Heart right ventricle (tissue), 16 donors: ENCODE results near the gene TSHB. TPM values are rescaled to one million over a fixed set of nuclear protein-coding genes. Genes with fewer than 3 reads are reported as not detected.

ENCODE experiments used
- ATAC-seq, 8 donors: fragments of 200-7000 bp; cut with Tn5 transposase; one replicate each; pipeline ENCODE4 v1.9.1; 2020; ENCODE audit warnings: mild to moderate bottlenecking in 8 of 8, moderate library complexity in 8 of 8, moderate number of reproducible peaks in 1 of 8
- DNase-seq, 2 donors: peaks; one replicate each; pipeline ENCODE4 v3.0.0-alpha.2; 2020
- H3K27ac ChIP-seq, 10 donors: fragments of 200-600 bp; sonication (generic) in 2 of 10; one replicate each; pipeline versions ENCODE4 v1.5.0 to v1.8.0; 2020 to 2022; ENCODE audit warnings: mild to moderate bottlenecking in 3 of 10
- H3K27me3 ChIP-seq, 7 donors: fragments of 200-600 bp; one replicate each; pipeline ENCODE4 v1.8.0; 2021 to 2022; ENCODE audit warnings: mild to moderate bottlenecking in 2 of 7
- H3K36me3 ChIP-seq, 9 donors: fragments of 200-600 bp; sonication (generic) in 1 of 9; one replicate each; pipeline versions ENCODE4 v1.5.0 to v1.8.0; 2020 to 2022; ENCODE audit warnings: mild to moderate bottlenecking in 2 of 9
- H3K4me1 ChIP-seq, 9 donors: fragments of 200-600 bp; sonication (generic) in 1 of 9; one replicate each; pipeline versions ENCODE4 v1.5.0 to v1.8.0; 2020 to 2022; ENCODE audit warnings: mild to moderate bottlenecking in 4 of 9
- H3K4me3 ChIP-seq, 10 donors: fragments of 200-600 bp; sonication (generic) in 2 of 10; one replicate each; pipeline versions ENCODE4 v1.5.0 to v1.8.0; 2020 to 2022; ENCODE audit warnings: mild to moderate bottlenecking in 7 of 10, moderate library complexity in 2 of 10
- H3K9me3 ChIP-seq, 11 donors: fragments of 200-600 bp in 10 of 11; sonication (generic) in 2 of 11; one replicate each; pipeline versions ENCODE4 v1.5.0 to v1.8.0; 2013 to 2022; ENCODE audit warnings: mild to moderate bottlenecking in 2 of 11, control low read depth in 1 of 11, moderate library complexity in 1 of 11
- CTCF ChIP-seq, 9 donors: fragments of 200-600 bp; sonication (generic) in 2 of 9; IDR thresholded peaks; one replicate each; pipeline versions ENCODE4 v1.5.0 to v1.8.0; 2021 to 2022; ENCODE audit warnings: antibody characterized with exemption in 9 of 9, mild to moderate bottlenecking in 5 of 9, moderate library complexity in 1 of 9
- WGBS, 2 donors: extraction: QIAGEN DNeasy Blood & Tissue Kit; methylation state at CpG; one replicate each; pipeline ENCODE4 v1.1.7; 2013; ENCODE audit warnings: inconsistent platforms in 1 of 2; 5-methylcytosine and 5-hydroxymethylcytosine counted together
- intact Hi-C, 10 donors: fragments of 100-400 bp; cut with DNase I; formaldehyde crosslinking; loops; one replicate each; pipeline versions ENCODE4 v1.11.1 to v1.14.2; 2022
- polyA plus RNA-seq, 2 donors: library from polyadenylated mRNA; stranded (reverse); fragments of 200-250 nt; gene quantifications; one replicate each; pipeline ENCODE4 v1.2.3, GENCODE V29; 2013
- total RNA-seq, 10 donors: library from RNA; stranded (reverse); fragmentation: NEBNext Ultra II Directional in 3 of 10; extraction: Animal tissue kit (Norgen Biotek cat#: 25700) in 3 of 10; gene quantifications; one replicate each; pipeline versions ENCODE4 v1.2.1 to v1.2.4, GENCODE V29; 2021 to 2023
- donor health status: Arrhythmogenic right ventricular cardiomyopathy.
- donor health status: ischemic (EF 13 %, LVEDD 7.1; RV severe dilation, severe dysfunction).
- donor health status: healthy with polysubstance abuse.
- donor health status: DM: no; HTN: yes; CAD: no.
- donor health status: DM: no; HTN: no; CAD: no.
- donor health status: ischemic (EF 25% LVEDD 6.9; RV normal size, moderate dysfunction).
- donor health status: ischemic (EF 25% LVEDD 5.7; RV mildly dilated, moderate dysfunction).
- donor health status: healthy.
- donor health status: DM: yes; HTN: yes; CAD: no.
- donor health status: Ischemic cardiomyopathy.
- donor health status: ischemic (EF 35%, LVEDD 5.7; RV mildly dilated, moderate dysfunction).
- donor health status: nonischemic (EF 11% LVEDD 7.7; RV severe dilation, severe dysfunction).
- donor health status: DM: yes; HTN: yes; CAD: no.
- donor health status: PGD.
- donor health status: ischemic (EF 29% LVEDD 5.4; RV normal size, mild dysfunction).
- donor health status: nonischemic (EF 23%, LVEDD 6.1; RV moderate dilation, normal function).

Gene TSHB
- total and polyA plus RNA-seq, 12 donors, result not detected

DNA sequence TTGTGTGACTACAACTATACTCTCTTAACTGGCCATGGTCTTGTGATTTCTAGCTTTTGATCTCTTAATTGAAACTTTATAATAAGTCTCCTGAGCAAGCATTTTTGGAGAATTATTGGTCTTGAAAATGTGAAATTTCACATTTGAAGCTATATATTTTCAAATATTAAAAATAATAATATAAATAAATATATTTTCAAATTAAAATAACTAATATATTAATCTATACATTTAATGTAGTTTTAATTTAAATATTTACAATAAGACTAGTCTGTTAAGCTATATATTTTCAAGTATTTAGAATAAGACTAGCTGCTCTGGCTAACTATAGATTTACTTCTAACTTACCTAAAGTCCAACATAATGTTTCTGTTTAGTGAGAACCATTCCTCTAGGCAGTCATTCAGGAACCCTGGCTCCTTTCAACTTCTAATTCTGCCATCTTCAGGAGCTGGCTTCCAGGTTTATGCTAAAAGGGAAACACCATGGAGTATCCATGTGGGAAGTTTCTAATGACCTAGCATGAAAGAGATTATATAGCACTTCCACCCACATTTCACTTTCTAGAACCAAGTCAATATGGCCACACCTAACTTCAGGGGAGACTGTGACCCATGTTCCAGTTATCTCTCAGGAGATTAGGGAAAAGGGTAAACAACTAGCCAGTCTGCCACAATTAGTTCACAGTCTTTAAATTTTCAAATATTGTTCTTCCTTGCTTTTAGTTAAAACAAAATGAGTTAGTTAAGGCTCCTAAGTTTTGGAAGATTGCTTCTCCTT lies 31.9 kb upstream of the TSHB start:
- intact Hi-C loops, result no loop called here
- Histone ChIP-seq H3K9me3 (no peaks in the 10 kb centered on the region), H3K27ac (no peak overlapping the region), H3K27me3 (peaks cover 0 to 7% (median 0%) of the 10 kb centered on the region in 7 donors), H3K4me3 (no peak overlapping the region), H3K36me3 (no peaks in the 10 kb centered on the region), H3K4me1 (no peaks in the 10 kb centered on the region)
- DNase-seq (no peak), ATAC-seq (no peak)
- TF ChIP-seq CTCF (IDR thresholded peaks at IDR 0.05), result no peak

DNA sequence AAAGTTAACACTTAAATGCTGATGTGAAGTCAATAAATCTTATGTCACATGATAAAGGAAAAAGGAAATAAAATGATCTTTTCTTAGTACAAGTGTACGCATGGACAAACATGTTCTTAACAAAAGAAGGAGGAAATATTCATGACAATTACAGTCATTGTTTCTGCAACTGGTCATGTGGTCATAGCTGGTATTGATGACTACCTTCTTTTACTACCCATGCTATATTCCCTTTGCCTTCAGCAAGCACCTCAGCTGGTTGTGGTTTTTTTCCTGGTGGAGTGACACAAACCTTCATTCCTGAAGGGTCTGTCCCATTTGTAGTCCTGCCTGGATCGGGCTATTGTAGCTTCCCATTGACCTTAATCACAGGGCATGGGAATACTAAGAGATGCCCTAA lies 23.4 kb upstream of the TSHB start:
- WGBS, 2 donors, result 83 to 85% methylated on average over 2 of the region's 2 CpGs
- no peak for ATAC-seq
- intact Hi-C loops, result no loop called here

DNA sequence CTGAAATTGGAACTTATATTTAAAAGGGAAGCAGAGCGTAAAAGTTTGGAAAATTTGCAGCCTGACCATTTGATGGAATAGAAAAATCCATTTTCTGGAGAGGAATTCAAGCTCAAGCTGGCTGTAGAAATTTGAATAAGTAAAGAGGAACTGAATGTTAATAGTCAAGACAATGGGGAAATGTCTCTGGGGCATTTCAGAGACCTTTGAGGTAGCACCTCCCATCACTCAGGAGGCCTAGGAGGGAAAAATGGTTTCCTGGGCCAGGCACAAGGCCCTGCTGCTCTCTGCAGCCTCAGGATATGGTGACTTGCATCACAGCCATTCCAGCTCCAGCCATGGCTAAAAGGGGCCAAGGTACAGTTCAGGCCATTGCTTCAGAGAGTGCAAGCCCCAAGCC lies 17.6 kb upstream of the TSHB start:
- Histone ChIP-seq H3K9me3 (no peaks in the 10 kb centered on the region), H3K4me3 (no peak overlapping the region), H3K4me1 (no peaks in the 10 kb centered on the region), H3K27me3 (no peaks in the 10 kb centered on the region), H3K36me3 (no peaks in the 10 kb centered on the region), H3K27ac (no peak overlapping the region)
- TF ChIP-seq CTCF (IDR thresholded peaks at IDR 0.05), result no peak
- no peak for DNase-seq
- no peak for ATAC-seq
- 90 to 93% methylated on average over 1 of the region's 1 CpG for WGBS, 2 donors
- intact Hi-C loops, result no loop called here

More for the DNA sequence above, 23.4 kb upstream of the TSHB start:
- H3K4me3 ChIP-seq, result no peak overlapping the region
- DNase-seq, result no peak
- H3K4me1 ChIP-seq, result no peaks in the 10 kb centered on the region
- no peak overlapping the region for H3K27ac ChIP-seq
- peaks cover 0 to 7% (median 0%) of the 10 kb centered on the region in 7 donors for H3K27me3 ChIP-seq
- H3K36me3 ChIP-seq, result no peaks in the 10 kb centered on the region
- no peak for TF ChIP-seq CTCF (IDR thresholded peaks at IDR 0.05)
- H3K9me3 ChIP-seq, result no peaks in the 10 kb centered on the region

DNA sequence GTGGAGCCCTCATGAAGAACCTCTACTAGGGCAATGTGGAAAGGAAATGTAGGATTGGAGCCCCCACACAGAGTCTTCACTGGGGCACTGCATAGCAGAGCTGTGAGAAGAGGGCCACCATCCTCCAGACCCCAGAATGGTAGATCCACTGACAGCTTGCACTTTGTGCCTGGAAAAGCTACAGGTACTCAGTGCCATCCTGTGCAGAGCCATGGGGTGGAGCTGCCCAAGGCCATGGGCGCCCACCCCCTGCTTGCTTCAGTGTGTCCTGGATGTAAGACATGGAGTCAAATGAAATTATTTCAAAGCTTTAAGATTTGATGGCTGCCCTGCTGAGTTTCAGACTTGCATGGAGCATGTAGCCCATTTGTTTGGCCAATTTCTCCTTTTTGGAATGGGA lies 17.2 kb upstream of the TSHB start:
- Histone ChIP-seq H3K4me3 (no peak overlapping the region), H3K36me3 (no peaks in the 10 kb centered on the region), H3K9me3 (no peaks in the 10 kb centered on the region), H3K4me1 (no peaks in the 10 kb centered on the region), H3K27me3 (no peaks in the 10 kb centered on the region), H3K27ac (no peak overlapping the region)
- no peak for TF ChIP-seq CTCF (IDR thresholded peaks at IDR 0.05)
- intact Hi-C loops, result no loop called here
- DNase-seq (no peak), ATAC-seq (no peak)
- WGBS, 2 donors, result 59 to 62% methylated on average over 1 of the region's 1 CpG
